A549 (cell line): ENCODE measurements around the gene TXNL4A. TPM values are rescaled to one million over a fixed set of nuclear protein-coding genes. Genes with fewer than 3 reads are reported as not detected.

Source experiments
- ATAC-seq, 2 experiments: fragments of 200-7000 bp in 1 of 2; fragments of >200 bp in 1 of 2; cut with Nextera tagmentation in 1 of 2; cut with Tn5 transposase in 1 of 2; 3 replicates each; pipeline versions ENCODE4 v1.8.0 to v1.9.1; 2018 to 2020; ENCODE audit warnings: mild to moderate bottlenecking in 1 of 2, moderate library complexity in 1 of 2
- CTCF ChIA-PET: fragments of 300-600 bp; sonication (Branson Sonifier 250); formaldehyde crosslinking; extraction: SDS; loops from one replicate; lab custom pipeline; 2021; ENCODE audit warnings: antibody characterized with exemption, inconsistent platforms; lab: Yijun Ruan, JAX
- POLR2A ChIA-PET: fragments of 350-600 bp; formaldehyde crosslinking; extraction: SDS; loops from one replicate; lab custom pipeline; 2021; ENCODE audit warnings: antibody characterized with exemption, inconsistent platforms; lab: Yijun Ruan, JAX
- DNase-seq, 2 experiments: peaks; one replicate each; pipeline versions ENCODE4 v3.0.0 to v3.0.0-alpha.2; 2011 to 2016; ENCODE audit warnings: low read depth in 1 of 2, low spot score in 1 of 2
- FAIRE-seq: peaks from 2 replicates; lab custom pipeline; 2011; peaks lifted over from hg19 to GRCh38; lab: Jason Lieb, UNC
- H3K27ac ChIP-seq, 2 experiments: fragments of >200 bp; sonication (Bioruptor Twin); formaldehyde crosslinking; 3 replicates each; pipeline ENCODE4 v1.5.1; 2016 to 2017
- H3K4me1 ChIP-seq: fragments of >200 bp; sonication (Bioruptor Twin); formaldehyde crosslinking; 3 replicates; pipeline ENCODE4 v1.6.1; 2016
- H3K4me2 ChIP-seq: fragments of >200 bp; sonication (Bioruptor Twin); formaldehyde crosslinking; 3 replicates; pipeline ENCODE4 v1.6.1; 2016
- H3K4me3 ChIP-seq: fragments of >200 bp; sonication (Bioruptor Twin); formaldehyde crosslinking; 3 replicates; pipeline ENCODE4 v1.5.1; 2016
- H3K9me3 ChIP-seq: fragments of >200 bp; sonication (Bioruptor Twin); formaldehyde crosslinking; 3 replicates; pipeline ENCODE4 v1.6.1; 2016
- BCL3 ChIP-seq: fragments of >200 bp; sonication (Bioruptor Twin); formaldehyde crosslinking; IDR thresholded peaks from 3 replicates; pipeline ENCODE4 v1.6.1; 2016
- CBX8 ChIP-seq: fragments of 200-600 bp; sonication (generic); IDR thresholded peaks from 2 replicates; pipeline ENCODE4 v1.6.1; 2016
- E2F6 ChIP-seq: IDR thresholded peaks from 2 replicates; pipeline ENCODE4 v1.6.1; 2012; ENCODE audit warnings: low read depth, borderline replicate concordance
- FOSB ChIP-seq: fragments of 250-450 bp; sonication (Bioruptor Pico); IDR thresholded peaks from 2 replicates; pipeline ENCODE4 v1.5.0; 2020; ENCODE audit warnings: mild to moderate bottlenecking, moderate library complexity
- GATA3 ChIP-seq: IDR thresholded peaks from 2 replicates; pipeline ENCODE4 v1.6.1; 2012; ENCODE audit warnings: borderline replicate concordance
- HDAC2 ChIP-seq: fragments of 200-600 bp; sonication (generic); IDR thresholded peaks from 2 replicates; pipeline ENCODE4 v1.6.1; 2016
- HMGXB4 ChIP-seq: fragments of 250-450 bp; sonication (Bioruptor Pico); IDR thresholded peaks from 2 replicates; pipeline ENCODE4 v1.5.0; 2021; ENCODE audit warnings: mild to moderate bottlenecking, moderate library complexity, borderline replicate concordance
- HOXA7 ChIP-seq: fragments of 250-450 bp; sonication (Bioruptor Pico); IDR thresholded peaks from 2 replicates; pipeline ENCODE4 v1.5.0; 2020; ENCODE audit warnings: mild to moderate bottlenecking, moderate library complexity
- HOXB13 ChIP-seq: fragments of 250-450 bp; sonication (Bioruptor Pico); IDR thresholded peaks from 2 replicates; pipeline ENCODE4 v1.5.0; 2020; ENCODE audit warnings: low read depth, mild to moderate bottlenecking, moderate library complexity
- KDM1A ChIP-seq: fragments of 200-600 bp; sonication (generic); IDR thresholded peaks from 2 replicates; pipeline ENCODE4 v1.6.1; 2016; ENCODE audit warnings: low read depth, mild to moderate bottlenecking
- MAZ ChIP-seq: fragments of 150-350 bp; IDR thresholded peaks from 2 replicates; pipeline ENCODE4 v1.6.1; 2014; ENCODE audit warnings: antibody characterized with exemption, low read depth, low read length, borderline replicate concordance
- MYC ChIP-seq: IDR thresholded peaks from 2 replicates; pipeline ENCODE4 v1.6.1; 2012; ENCODE audit warnings: mild to moderate bottlenecking, inconsistent platforms, low read length, improper control_type of control experiment, borderline replicate concordance
- NFE2L2 ChIP-seq: fragments of 150-350 bp; conservative IDR thresholded peaks from 2 replicates; pipeline ENCODE4 v1.6.1; 2014; ENCODE audit warnings: low read length
- PHF8 ChIP-seq: fragments of 200-600 bp; sonication (generic); IDR thresholded peaks from 2 replicates; pipeline ENCODE4 v1.6.1; 2016; ENCODE audit warnings: low read depth, mild to moderate bottlenecking, antibody characterized with exemption, moderate library complexity, borderline replicate concordance
- POLR2A ChIP-seq: IDR thresholded peaks from 2 replicates; pipeline ENCODE4 v1.6.1; 2012; ENCODE audit warnings: mild to moderate bottlenecking, low read length
- POLR2AphosphoS2 ChIP-seq: conservative IDR thresholded peaks from 2 replicates; pipeline ENCODE4 v1.6.1; 2012; ENCODE audit warnings: low read length, improper control_type of control experiment, inconsistent platforms
- RCOR1 ChIP-seq: fragments of 150-350 bp; IDR thresholded peaks from 2 replicates; pipeline ENCODE4 v1.6.1; 2014; ENCODE audit warnings: antibody characterized with exemption, low read length, low read depth
- SREBF2 ChIP-seq: fragments of 450-650 bp; IDR thresholded peaks from 2 replicates; pipeline ENCODE4 v1.6.1; 2014; ENCODE audit warnings: mild to moderate bottlenecking, moderate library complexity
- TP53 ChIP-seq: fragments of 250-450 bp; sonication (Bioruptor Pico); IDR thresholded peaks from 2 replicates; pipeline ENCODE4 v1.5.0; 2021; ENCODE audit warnings: mild to moderate bottlenecking, moderate library complexity
- ZC3H11A ChIP-seq: fragments of 450-650 bp; IDR thresholded peaks from 2 replicates; pipeline ENCODE4 v1.6.1; 2014; ENCODE audit warnings: antibody characterized with exemption, mild to moderate bottlenecking
- ZFP36 ChIP-seq: fragments of 450-650 bp; IDR thresholded peaks from 2 replicates; pipeline ENCODE4 v1.6.1; 2014; ENCODE audit warnings: borderline replicate concordance; ENCODE audit not compliant: partially characterized antibody
- ZNF302 ChIP-seq: fragments of 250-450 bp; sonication (Bioruptor Pico); IDR thresholded peaks from 2 replicates; pipeline ENCODE4 v1.9.0; 2021; ENCODE audit warnings: inconsistent platforms, mild to moderate bottlenecking, moderate library complexity
- ZSCAN20 ChIP-seq: fragments of 250-450 bp; sonication (Bioruptor Pico); IDR thresholded peaks from 2 replicates; pipeline ENCODE4 v1.8.0; 2022; ENCODE audit warnings: mild to moderate bottlenecking, moderate library complexity
- WGBS: methylation state at CpG from one replicate; pipeline ENCODE4 v1.1.6; 2017; ENCODE audit errors: missing lambda C conversion rate; 5-methylcytosine and 5-hydroxymethylcytosine counted together
- polyA plus RNA-seq, 4 experiments: library from polyadenylated mRNA; depleted of rRNA in 3 of 4; stranded (reverse); fragments of >200 nt; fragmentation: RNase III in 1 of 4; extraction: RNeasy Plus Mini Kit Qiagen cat#74134 plus additional on column Dnase treatment in 1 of 4; gene quantifications; 2 replicates in 3 of 4; 3 replicates in 1 of 4; pipeline ENCODE4 v1.2.3, GENCODE V29; 2011 to 2017
- TF ChIP-seq, protein P1 (sequence below): IDR thresholded peaks from 2 replicates; pipeline ENCODE4 v1.6.1; 2012
- TF ChIP-seq, protein P2 (sequence below): IDR thresholded peaks from 2 replicates; pipeline ENCODE4 v1.6.1; 2012
- TF ChIP-seq, protein P3 (sequence below): fragments of 250-450 bp; sonication (Bioruptor Pico); IDR thresholded peaks from 2 replicates; pipeline ENCODE4 v1.5.0; 2020; ENCODE audit warnings: low read depth, mild to moderate bottlenecking, moderate library complexity

The TXNL4A gene
- polyA plus RNA-seq, 2 of the 4 experiments (the other 2 are of a cell fraction) = 99.6 to 139 TPM

GRCh38 chr18:79949697-79950487 is 38.5 kb downstream of the TXNL4A start:
- Histone ChIP-seq H3K27ac (no peak overlapping the region; a peak in 1 of 6 replicates), H3K4me3 (peak overlapping the region; percentile 87; the same call in 2 of the 3 replicates), H3K4me1 (no peaks in the 10 kb centered on the region; the same call in 2 of the 3 replicates), H3K4me2 (peak overlapping the region; percentile 85), H3K9me3 (no peaks in the 10 kb centered on the region)
- POLR2A ChIA-PET = no interaction called here
- DNase-seq (no peak), ATAC-seq (no peak), FAIRE-seq (no peak)
- CTCF ChIA-PET = interaction anchor here (0.7 kb wide), 1 partner anchor 38 kb away, joined by 3 read pairs; no protein-coding TSS in a partner anchor
- WGBS = 82% methylated on average over 12 of the region's 12 CpGs
- TF ChIP-seq ZFP36 = no peak
- no peak for TF ChIP-seq TP53 (CRISPR knock-in tag)
- TF ChIP-seq, protein P1, sequence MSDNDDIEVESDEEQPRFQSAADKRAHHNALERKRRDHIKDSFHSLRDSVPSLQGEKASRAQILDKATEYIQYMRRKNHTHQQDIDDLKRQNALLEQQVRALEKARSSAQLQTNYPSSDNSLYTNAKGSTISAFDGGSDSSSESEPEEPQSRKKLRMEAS = no peak
- no peak for TF ChIP-seq HOXA7 (CRISPR knock-in tag)
- no peak for TF ChIP-seq BCL3
- TF ChIP-seq GATA3 = no peak
- TF ChIP-seq POLR2A = no peak
- TF ChIP-seq, protein P2, sequence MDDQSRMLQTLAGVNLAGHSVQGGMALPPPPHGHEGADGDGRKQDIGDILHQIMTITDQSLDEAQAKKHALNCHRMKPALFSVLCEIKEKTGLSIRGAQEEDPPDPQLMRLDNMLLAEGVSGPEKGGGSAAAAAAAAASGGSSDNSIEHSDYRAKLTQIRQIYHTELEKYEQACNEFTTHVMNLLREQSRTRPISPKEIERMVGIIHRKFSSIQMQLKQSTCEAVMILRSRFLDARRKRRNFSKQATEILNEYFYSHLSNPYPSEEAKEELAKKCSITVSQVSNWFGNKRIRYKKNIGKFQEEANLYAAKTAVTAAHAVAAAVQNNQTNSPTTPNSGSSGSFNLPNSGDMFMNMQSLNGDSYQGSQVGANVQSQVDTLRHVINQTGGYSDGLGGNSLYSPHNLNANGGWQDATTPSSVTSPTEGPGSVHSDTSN = no peak
- no peak for TF ChIP-seq MYC
- no peak for TF ChIP-seq HDAC2
- no peak for TF ChIP-seq FOSB
- no peak for TF ChIP-seq ZNF302
- TF ChIP-seq NFE2L2 = no peak

DNA sequence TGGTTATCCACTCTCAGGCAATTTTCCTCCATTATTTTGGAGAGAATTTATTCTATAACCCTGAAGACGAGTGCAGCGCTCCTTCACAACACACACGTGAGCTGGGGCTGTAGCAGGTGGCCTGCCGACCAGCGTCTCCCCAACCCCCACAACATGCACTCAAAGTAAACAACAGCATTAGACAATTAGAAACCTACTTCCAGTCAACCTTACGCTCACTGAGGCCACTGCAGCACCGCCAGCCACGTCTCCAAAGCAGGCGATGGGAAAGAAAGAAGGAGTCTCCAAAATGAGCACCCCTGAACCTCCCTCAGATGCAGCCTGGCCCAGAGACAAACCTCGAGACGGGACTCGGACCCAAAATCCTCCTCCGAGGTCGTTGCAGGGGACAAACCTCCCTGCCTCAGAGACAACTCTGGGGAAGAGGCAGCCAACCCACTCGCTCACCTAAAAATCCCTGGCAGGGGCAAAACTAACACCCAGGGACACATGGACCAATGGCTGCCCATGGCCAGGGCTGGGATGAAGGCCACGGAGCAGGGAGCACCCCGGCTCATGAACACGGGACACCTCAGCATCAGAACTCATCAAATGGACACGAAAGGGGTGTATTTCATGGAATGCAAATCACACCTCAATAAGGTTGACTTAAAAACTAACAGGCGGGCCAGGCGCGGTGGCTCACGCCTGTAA is 39.5 kb downstream of the TXNL4A start:
- 92% methylated on average over 21 of the region's 23 CpGs for WGBS
- DNase-seq (no peak), ATAC-seq (no peak), FAIRE-seq (no peak)
- no peaks in the 10 kb centered on the region for H3K9me3 ChIP-seq
- ChIA-PET CTCF (no interaction called here), POLR2A (no interaction called here)
- TF ChIP-seq SREBF2 (no peak), ZSCAN20 (CRISPR knock-in tag) (no peak), MAZ (no peak), ZC3H11A (no peak), PHF8 (no peak), KDM1A (no peak)
- no peak overlapping the region for H3K4me3 ChIP-seq
- no peak overlapping the region for H3K27ac ChIP-seq
- no peak overlapping the region for H3K4me2 ChIP-seq
- no peaks in the 10 kb centered on the region; the same call in 2 of the 3 replicates for H3K4me1 ChIP-seq

DNA sequence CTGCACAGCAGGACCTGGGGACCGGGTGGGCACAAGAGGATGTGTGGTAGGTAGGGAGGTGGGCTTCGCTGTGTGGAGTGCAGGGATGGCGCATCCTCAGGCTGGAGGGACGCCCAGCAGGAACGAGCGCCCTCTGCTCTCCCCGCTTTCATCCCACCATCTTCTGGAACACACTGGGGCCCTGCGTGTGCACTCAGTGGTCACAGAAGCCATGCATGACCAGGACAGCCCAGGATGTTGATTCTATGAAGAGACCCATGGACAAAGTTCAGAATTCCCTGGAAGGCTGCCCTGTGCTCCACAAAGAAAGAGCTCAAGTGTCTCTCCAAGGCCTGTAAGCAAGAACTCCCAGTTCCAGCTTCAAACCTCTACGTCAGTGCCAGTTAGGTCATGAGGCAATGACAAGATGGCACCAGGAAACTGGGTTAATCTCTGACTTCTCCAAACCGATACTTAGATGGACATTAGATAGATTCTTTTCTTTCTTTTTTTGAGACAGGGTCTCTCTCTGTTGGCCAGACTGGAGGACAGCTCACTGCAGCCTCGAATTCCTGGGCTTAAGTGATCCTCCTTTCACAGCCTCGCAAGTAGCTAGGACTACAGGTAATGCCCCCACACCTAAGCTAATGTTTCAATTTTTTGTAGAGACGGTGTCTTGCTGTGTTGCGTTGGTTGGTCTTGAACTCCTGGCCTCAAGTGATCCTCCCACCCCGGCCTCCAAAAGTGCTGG is 40.3 kb downstream of the TXNL4A start:
- DNase-seq (no peak), ATAC-seq (no peak), FAIRE-seq (no peak)
- ChIA-PET POLR2A (no interaction called here), CTCF (no interaction called here)
- H3K4me1 ChIP-seq = no peaks in the 10 kb centered on the region; the same call in 2 of the 3 replicates
- WGBS = 91% methylated on average over 14 of the region's 15 CpGs
- H3K4me2 ChIP-seq = no peak overlapping the region
- H3K4me3 ChIP-seq = no peak overlapping the region
- H3K9me3 ChIP-seq = no peaks in the 10 kb centered on the region
- no peak overlapping the region for H3K27ac ChIP-seq
- TF ChIP-seq, protein P3, sequence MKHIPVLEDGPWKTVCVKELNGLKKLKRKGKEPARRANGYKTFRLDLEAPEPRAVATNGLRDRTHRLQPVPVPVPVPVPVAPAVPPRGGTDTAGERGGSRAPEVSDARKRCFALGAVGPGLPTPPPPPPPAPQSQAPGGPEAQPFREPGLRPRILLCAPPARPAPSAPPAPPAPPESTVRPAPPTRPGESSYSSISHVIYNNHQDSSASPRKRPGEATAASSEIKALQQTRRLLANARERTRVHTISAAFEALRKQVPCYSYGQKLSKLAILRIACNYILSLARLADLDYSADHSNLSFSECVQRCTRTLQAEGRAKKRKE (CRISPR knock-in tag) = no peak
- TF ChIP-seq HOXB13 (CRISPR knock-in tag) = no peak
- TF ChIP-seq CBX8 = no peak
- no peak for TF ChIP-seq E2F6
- TF ChIP-seq, protein P2 = no peak
- TF ChIP-seq RCOR1 = no peak
- no peak for TF ChIP-seq POLR2AphosphoS2
- TF ChIP-seq HMGXB4 (CRISPR knock-in tag) = no peak
